ENCODE results near the gene ARHGAP10.
A peak's percentile ranks its signal among the peaks of the same experiment; 100 is the strongest.

The ARHGAP10 gene

DNA sequence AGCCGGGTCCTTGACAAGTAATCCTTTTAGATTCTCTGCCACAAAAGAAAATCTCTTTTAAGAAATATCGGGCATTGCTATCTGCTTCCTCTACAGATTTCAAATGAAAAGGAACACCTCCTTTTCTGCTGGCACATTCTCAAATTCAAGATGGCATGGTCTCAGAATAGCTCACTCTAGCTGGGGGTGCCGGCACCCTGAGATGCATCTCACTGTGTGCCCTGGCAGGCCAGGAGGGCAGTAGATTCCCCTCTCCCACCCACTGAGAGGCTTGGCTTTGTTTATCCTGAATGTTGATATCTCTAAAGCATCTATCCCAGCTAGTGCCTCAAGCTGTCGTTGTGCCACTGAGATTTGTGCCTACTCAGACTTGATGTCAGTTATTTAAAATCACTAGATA lies 319.5 kb downstream of the ARHGAP10 start:
- TF ChIP-seq, protein P1, sequence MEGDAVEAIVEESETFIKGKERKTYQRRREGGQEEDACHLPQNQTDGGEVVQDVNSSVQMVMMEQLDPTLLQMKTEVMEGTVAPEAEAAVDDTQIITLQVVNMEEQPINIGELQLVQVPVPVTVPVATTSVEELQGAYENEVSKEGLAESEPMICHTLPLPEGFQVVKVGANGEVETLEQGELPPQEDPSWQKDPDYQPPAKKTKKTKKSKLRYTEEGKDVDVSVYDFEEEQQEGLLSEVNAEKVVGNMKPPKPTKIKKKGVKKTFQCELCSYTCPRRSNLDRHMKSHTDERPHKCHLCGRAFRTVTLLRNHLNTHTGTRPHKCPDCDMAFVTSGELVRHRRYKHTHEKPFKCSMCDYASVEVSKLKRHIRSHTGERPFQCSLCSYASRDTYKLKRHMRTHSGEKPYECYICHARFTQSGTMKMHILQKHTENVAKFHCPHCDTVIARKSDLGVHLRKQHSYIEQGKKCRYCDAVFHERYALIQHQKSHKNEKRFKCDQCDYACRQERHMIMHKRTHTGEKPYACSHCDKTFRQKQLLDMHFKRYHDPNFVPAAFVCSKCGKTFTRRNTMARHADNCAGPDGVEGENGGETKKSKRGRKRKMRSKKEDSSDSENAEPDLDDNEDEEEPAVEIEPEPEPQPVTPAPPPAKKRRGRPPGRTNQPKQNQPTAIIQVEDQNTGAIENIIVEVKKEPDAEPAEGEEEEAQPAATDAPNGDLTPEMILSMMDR (IDR thresholded peaks at IDR 0.05; ENCODE audit: insufficient read depth, missing control alignments), result no peak
- FAIRE-seq, result no peak
- no peak for DNase-seq (ENCODE audit: insufficient read length, low spot score)

GRCh38 chr4:148052448-148052847 lies 320.6 kb downstream of the ARHGAP10 start:
- DNase-seq (ENCODE audit: insufficient read length, low spot score), result no peak
- FAIRE-seq, result no peak
- TF ChIP-seq, protein P1 (IDR thresholded peaks at IDR 0.05; ENCODE audit: insufficient read depth, missing control alignments), result no peak

DNA sequence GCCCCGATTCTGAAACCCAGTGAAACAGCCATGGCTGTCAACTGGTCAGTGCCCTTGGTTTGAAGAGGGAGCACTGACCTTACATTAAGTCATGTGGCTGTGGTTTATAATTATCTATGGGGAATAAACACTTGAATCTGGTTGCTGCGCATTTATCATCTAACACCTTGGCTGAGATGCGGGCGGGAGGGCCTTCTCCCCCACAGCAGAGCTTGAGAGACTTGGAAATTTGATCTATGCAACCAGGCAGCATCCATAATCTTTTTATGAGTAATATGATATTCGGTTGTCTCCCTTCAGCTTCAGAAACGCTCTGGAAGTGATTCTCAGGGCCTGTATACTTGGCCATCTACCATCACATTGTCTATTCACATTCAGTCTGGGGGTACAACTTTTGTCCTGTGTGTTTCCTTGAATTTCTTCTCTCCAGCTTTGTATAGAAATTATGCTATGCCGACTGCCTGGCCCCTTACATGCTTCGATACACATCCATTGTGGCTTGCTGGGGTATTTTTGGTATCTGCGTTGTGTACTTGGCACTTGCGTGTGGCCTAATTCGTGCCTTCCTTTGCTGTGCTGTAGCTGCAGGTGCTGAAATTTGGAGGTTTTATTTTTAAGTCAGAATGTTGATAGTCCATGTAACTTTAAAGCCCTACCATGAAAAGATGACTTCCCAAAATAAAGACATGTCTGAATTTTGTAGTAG lies 321.6 kb downstream of the ARHGAP10 start:
- DNase-seq (ENCODE audit: insufficient read length, low spot score) (no peak), FAIRE-seq (no peak)
- TF ChIP-seq, protein P1 (IDR thresholded peaks at IDR 0.05; ENCODE audit: insufficient read depth, missing control alignments), result no peak

DNA sequence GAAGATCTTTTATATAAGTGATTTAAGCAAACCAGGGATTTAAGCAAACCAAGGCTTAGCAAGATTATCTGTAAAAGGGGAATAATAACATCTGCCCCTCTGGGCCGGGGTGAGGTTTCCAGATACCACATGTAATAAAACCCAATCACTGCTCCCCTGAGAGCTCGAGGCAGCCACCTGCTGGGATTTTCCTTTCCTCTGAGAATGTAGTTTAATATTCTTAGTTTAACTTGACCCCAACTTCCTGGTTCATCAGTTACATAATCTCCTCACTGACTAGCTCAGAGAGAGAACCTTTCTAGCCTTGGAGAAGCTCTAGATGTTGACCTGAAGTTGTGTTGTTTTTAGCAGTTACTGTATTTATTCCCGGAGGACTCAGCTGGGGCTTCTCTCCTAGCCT lies 322.4 kb downstream of the ARHGAP10 start:
- FAIRE-seq (peak; percentile 87), DNase-seq (ENCODE audit: insufficient read length, low spot score) (no peak)
- TF ChIP-seq, protein P1 (IDR thresholded peaks at IDR 0.05; ENCODE audit: insufficient read depth, missing control alignments), result peak; percentile 4

DNA sequence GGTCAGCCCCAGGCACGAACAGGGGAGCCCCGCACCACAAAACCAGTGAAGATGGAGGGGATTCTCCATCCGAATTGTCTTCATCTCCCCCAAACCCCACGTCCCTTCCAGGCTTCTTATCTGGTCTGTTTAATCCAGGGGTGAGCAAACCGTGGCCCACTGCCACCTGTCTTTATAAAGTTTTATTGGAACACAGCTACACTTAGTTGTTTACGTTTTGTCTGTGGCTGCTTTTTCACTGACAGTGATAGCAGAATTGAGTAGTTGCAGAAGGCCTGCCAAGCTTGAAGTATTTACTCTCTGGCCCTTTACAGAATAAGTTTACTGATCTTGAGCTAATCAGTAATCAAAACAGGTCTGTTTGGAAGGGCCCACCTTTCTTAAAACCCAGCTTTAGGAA lies 324.0 kb downstream of the ARHGAP10 start:
- TF ChIP-seq, protein P1 (IDR thresholded peaks at IDR 0.05; ENCODE audit: insufficient read depth, missing control alignments), result no peak
- FAIRE-seq, result no peak
- DNase-seq (ENCODE audit: insufficient read length, low spot score), result no peak

DNA sequence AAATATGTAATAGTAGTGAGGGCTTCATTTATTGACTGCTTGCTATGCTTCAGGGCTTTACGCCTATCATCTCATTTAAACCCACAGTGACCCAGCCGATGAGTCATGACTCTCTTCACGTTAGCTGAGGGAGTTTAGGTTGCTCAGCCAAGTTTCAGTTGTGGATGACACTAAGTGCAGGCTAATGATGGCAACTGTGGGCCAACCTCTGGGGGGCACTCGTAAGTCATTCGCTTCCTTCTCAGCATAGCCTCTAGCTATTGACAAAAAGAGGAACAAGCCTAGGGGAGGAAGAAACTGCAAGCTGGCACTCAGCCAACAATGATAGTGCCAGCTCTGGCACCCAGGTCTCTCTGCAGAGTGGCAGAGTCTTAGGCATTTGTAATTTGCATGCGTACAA lies 325.0 kb downstream of the ARHGAP10 start:
- no peak for DNase-seq (ENCODE audit: insufficient read length, low spot score)
- FAIRE-seq, result no peak
- TF ChIP-seq, protein P1 (IDR thresholded peaks at IDR 0.05; ENCODE audit: insufficient read depth, missing control alignments), result no peak

GRCh38 chr4:148057516-148057915 lies 325.6 kb downstream of the ARHGAP10 start:
- no peak for DNase-seq (ENCODE audit: insufficient read length, low spot score)
- TF ChIP-seq, protein P1 (IDR thresholded peaks at IDR 0.05; ENCODE audit: insufficient read depth, missing control alignments), result no peak
- no peak for FAIRE-seq

Measured in D721Med (cell line).